GM06990 (cell line): ENCODE measurements around the gene PTPRN2.

Experiments
- DNase-seq: peaks from one replicate; pipeline ENCODE4 v3.0.0-alpha.2; 2011; ENCODE audit not compliant: insufficient read length; ENCODE audit errors: extremely low read depth
- H3K27me3 ChIP-seq: replicated peaks from 2 replicates; pipeline ENCODE4 v1.6.0; 2011; ENCODE audit warnings: low read length; ENCODE audit not compliant: control insufficient read depth, insufficient read depth
- H3K36me3 ChIP-seq: 2 replicates; pipeline ENCODE4 v1.5.1; 2011; ENCODE audit warnings: low read length; ENCODE audit not compliant: control insufficient read depth, insufficient read depth
- H3K4me3 ChIP-seq: replicated peaks from 2 replicates; pipeline ENCODE4 v1.5.1; 2011; ENCODE audit warnings: low read depth, mild to moderate bottlenecking, control low read depth, low read length
- TF ChIP-seq, protein P1 (sequence below): IDR thresholded peaks from 2 replicates; pipeline ENCODE4 v1.5.1; 2011; ENCODE audit warnings: low read length, control low read depth, mild to moderate bottlenecking, inconsistent platforms; ENCODE audit not compliant: insufficient read depth, poor library complexity, severe bottlenecking

The PTPRN2 gene

DNA sequence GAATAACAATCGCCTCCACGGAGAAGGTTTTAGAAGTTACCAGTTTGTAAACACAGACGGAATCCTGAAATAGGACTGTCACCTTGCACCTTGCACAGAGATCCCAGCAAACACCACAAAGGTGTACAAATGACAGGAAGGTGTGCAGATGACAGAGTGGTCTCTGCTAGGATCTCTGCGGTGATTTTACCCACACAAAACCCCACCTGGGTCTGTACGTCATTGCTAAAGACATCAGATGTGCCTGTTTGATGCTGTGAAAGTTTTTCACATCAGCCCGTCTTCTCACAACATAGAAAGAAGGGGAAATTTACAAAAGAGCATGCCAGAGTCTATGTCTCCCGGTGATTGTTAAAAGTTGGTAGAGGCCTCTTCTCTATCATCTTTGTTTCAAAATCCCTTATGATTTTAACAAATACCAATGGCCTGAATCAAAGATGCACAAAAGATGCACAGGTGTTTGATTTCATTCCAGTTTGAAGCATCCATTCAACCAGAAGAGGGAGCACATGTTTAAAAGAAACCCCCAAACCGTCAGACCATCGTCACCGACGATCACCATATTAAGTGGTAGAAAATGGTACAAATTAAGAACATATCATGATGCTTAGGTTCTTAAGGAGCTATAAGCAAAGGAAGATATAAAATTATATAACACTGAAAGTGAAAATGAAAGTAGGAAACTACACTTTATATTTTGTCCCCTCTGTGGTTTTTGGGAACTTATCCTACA is 576.5 kb downstream of the PTPRN2 start:
- H3K27me3 ChIP-seq: no peaks in the 10 kb centered on the region
- DNase-seq: no peak
- TF ChIP-seq, protein P1, sequence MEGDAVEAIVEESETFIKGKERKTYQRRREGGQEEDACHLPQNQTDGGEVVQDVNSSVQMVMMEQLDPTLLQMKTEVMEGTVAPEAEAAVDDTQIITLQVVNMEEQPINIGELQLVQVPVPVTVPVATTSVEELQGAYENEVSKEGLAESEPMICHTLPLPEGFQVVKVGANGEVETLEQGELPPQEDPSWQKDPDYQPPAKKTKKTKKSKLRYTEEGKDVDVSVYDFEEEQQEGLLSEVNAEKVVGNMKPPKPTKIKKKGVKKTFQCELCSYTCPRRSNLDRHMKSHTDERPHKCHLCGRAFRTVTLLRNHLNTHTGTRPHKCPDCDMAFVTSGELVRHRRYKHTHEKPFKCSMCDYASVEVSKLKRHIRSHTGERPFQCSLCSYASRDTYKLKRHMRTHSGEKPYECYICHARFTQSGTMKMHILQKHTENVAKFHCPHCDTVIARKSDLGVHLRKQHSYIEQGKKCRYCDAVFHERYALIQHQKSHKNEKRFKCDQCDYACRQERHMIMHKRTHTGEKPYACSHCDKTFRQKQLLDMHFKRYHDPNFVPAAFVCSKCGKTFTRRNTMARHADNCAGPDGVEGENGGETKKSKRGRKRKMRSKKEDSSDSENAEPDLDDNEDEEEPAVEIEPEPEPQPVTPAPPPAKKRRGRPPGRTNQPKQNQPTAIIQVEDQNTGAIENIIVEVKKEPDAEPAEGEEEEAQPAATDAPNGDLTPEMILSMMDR: no peak
- no peaks in the 10 kb centered on the region for H3K36me3 ChIP-seq
- no peak overlapping the region for H3K4me3 ChIP-seq

DNA sequence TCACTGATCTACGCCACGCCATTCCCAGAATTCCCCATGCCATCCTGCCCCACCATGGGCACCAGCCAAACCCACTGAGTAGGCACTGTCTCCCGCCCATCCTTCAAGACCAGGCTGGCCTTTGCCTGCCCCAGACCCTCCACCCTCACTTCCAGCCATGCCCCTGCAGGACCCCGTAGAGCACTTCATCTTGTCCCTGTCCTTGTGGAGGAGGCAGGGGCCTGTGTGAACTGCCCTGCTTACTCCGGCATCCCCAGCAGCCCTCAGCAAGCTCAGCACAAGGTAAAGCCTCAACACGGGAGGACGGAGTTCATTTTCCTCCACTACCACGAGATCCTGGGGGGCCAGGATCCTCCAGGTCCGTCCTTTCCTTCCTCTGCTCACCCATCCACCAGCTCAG is 577.7 kb downstream of the PTPRN2 start:
- DNase-seq: no peak
- no peaks in the 10 kb centered on the region for H3K36me3 ChIP-seq
- no peaks in the 10 kb centered on the region for H3K27me3 ChIP-seq
- no peak overlapping the region for H3K4me3 ChIP-seq
- TF ChIP-seq, protein P1: no peak

DNA sequence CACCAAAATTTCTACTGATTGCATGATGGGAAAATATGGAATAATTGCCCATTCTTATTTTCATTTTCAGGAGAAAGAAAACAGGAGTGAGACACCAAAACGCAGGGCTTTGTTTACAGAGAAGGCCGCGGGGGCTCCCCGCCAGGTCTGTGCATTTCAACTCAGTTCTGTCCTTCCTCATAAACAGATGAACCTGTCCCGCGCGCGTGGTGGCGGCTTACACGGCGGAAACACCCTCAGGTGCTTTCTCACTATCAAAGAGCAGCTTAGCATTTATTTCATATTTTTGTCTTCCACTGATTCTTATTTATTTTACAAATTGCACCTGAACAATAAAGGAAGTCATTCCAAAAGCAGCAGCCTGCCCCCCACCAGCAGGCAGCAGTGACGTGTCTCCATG is 579.4 kb downstream of the PTPRN2 start:
- no peak for DNase-seq
- no peaks in the 10 kb centered on the region for H3K27me3 ChIP-seq
- TF ChIP-seq, protein P1: no peak
- no peak overlapping the region for H3K4me3 ChIP-seq
- no peaks in the 10 kb centered on the region for H3K36me3 ChIP-seq

DNA sequence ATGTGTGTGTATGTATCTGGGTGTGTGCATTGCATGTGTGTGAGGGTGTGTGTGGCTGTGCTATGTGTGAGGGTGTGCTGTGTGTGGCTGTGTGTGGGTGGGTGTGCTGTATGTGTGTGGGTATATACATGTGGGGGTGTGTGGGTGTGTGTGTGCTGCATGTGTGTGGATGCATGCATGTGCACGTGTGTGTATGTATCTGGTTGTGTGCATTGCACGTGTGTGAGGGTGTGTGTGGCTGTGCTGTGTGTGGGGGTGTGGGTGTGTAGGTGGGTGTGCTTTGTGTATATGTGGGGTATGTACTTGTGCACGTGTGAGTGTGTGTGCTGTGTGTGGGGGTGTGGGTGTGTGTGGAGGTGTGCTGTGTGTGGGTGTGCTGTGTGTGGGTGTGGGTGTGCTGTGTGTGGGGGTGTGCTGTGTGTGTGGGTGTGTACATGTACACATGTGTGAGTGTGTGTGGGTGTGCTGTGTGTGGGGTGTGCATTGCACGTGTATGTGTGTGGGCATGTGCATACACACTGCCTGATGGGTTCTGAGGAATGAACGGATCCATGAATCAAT is 579.8 kb downstream of the PTPRN2 start:
- DNase-seq: no peak
- no peaks in the 10 kb centered on the region for H3K27me3 ChIP-seq
- no peak overlapping the region for H3K4me3 ChIP-seq
- H3K36me3 ChIP-seq: no peaks in the 10 kb centered on the region
- TF ChIP-seq, protein P1: no peak

DNA sequence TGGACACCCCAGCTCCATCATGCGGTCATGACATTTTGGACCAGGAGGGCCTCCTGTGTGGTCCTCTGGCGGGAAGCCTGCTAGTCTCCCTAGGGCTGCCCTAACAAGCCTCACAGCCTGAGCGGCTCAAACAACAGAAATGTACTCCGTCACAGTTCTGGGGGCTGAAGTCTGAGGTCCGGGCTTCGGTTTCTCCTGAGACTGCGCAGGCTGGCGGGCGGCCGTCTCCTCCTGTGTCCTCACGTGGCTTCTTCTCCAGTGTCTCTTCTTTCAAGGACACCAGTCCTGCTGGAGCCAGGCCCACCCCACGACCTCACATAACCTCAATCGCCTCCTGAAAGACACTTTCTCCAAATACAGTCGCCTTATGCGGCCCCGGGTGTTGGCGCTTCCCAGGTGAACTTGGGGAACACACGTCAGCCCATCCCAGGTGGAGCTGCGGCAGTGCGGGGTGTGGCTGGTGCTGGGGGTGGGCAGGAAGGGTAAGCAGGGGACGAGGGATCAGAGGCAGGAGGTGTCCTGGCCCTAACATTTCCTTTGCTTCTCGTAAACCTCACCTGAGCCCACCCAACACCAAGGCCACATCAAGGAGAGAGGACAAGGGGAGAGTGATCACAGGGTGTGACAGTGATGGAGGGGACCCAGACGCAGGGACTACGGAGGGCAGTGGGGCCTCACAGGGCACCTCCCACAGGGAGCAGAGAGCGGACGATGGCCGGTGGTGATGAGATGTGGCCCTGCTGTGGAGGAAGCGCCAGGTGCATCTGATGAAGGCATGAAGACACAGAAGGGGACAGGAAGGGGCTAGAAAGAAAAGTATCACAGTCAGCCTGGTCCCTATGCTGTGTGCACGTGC is 580.6 kb downstream of the PTPRN2 start:
- no peaks in the 10 kb centered on the region for H3K27me3 ChIP-seq
- TF ChIP-seq, protein P1: no peak
- no peak for DNase-seq
- no peaks in the 10 kb centered on the region for H3K36me3 ChIP-seq
- no peak overlapping the region for H3K4me3 ChIP-seq
